GM18526 (cell line): ENCODE results near the gene ARMC5.
A peak's percentile ranks its signal among the peaks of the same experiment; 100 is the strongest.

Source experiments
- POLR2A ChIP-seq: IDR thresholded peaks from 3 replicates; pipeline ENCODE4 v1.6.1; 2011; ENCODE audit not compliant: insufficient read length; ENCODE audit errors: extremely low read depth

ARMC5 gene

GRCh38 chr16:31470615-31471014 is 11.3 kb downstream of the ARMC5 start:
- no peak for TF ChIP-seq POLR2A

DNA sequence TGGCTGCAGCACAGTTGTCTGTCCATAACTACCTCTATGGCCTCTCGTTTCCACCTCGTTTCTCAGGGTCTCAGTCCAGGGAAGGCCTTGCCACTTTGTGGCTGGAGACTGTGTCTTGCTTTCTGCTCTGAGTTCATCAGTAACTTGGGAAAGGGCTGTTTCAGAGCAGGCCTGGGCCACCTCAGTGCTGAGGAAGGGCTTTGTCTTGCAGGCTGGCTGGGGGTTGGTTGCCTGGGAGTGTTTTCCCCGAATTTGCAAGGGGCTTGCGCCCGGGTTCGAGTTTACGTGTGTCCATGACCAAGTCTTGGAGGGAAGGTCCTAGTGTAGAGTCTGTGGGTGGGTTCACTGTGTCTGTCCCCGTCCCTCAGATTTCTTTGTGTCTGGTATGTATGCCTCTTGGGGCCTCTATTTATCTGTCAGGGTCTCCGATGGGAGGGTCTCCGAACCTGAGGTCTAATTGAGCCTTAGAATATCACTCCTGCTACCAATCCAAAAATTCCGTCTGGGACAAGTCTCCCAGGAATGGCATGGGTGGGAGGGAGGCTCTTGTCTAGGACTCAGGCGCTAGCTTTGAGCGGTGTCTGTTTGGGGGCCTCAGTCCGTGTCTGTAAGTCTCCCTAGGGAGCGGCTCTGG is 12.1 kb downstream of the ARMC5 start:
- no peak for TF ChIP-seq POLR2A

GRCh38 chr16:31471875-31472708 is 12.8 kb downstream of the ARMC5 start, which contains the start of gene TGFB1I1:
TGFB1I1 (plus strand) TSS chr16:31472152; CDS start chr16:31472189, 37 bp downstream.
- no peak for TF ChIP-seq POLR2A

DNA sequence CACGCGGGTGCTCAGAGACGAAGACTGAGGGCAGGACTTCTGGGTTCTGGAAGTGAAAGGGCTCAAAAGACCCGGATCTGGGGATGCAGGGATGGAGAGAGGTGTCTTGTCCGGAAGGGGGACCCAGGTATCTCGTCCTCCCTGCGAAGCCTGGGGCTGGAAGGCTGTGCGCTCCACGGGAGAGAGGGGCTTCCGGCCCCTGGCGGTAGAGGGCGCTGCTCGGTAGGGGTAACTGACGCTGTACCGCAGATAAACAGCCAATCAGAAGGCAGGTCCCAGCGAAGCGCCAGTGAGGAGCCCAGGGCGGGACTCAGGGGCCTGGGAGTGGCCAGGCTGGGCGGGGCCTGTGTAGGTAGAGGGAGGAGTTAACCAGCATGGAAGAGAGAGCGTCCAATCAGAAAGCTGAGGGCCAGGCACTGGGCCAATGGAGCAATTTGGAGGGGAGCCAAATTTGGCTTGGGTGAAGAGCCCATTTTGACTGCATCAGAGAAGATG is 13.5 kb downstream of the ARMC5 start:
- no peak for TF ChIP-seq POLR2A

DNA sequence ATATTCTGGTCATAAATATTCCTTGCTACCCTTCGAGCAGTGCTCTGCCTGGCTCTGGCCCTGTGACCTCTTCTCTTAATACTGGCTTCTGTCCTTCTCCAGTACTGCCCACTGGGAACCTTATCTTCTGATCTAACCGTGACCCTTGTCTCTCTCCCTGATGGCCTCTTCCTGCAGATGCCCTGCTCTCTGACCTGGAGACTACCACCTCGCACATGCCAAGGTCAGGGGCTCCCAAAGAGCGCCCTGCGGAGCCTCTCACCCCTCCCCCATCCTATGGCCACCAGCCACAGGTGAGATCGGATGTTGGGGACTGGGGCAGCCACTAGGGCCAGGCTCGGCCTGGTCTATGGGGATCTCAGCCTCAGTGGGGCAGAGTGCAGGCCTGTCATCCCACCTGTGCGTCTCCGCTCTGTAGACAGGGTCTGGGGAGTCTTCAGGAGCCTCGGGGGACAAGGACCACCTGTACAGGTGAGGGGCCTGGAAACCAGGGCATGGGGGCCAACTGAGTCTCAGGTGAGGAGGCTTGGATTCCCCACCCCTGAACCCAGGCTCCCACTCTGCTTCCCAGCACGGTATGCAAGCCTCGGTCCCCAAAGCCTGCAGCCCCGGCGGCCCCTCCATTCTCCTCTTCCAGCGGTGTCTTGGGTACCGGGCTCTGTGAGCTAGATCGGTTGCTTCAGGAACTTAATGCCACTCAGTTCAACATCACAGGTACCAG is 14.1 kb downstream of the ARMC5 start:
- TF ChIP-seq POLR2A: no peak

GRCh38 chr16:31474173-31474714 is 14.9 kb downstream of the ARMC5 start:
- TF ChIP-seq POLR2A: no peak

- no peak for TF ChIP-seq POLR2A
Measured at GRCh38 chr16:31474773-31475738, 15.8 kb downstream of the ARMC5 start.

DNA sequence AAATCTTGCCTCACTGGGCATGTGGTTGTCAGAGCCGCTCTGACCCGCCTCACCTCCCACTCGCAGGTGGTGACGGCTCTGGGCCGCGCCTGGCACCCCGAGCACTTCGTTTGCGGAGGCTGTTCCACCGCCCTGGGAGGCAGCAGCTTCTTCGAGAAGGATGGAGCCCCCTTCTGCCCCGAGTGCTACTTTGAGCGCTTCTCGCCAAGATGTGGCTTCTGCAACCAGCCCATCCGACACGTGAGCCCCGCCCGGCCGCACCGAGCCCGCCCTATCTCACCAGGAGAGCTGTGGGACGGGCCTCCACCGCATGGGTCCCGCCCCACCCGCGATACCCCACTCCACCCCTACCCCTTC is 16.6 kb downstream of the ARMC5 start:
- TF ChIP-seq POLR2A: no peak

DNA sequence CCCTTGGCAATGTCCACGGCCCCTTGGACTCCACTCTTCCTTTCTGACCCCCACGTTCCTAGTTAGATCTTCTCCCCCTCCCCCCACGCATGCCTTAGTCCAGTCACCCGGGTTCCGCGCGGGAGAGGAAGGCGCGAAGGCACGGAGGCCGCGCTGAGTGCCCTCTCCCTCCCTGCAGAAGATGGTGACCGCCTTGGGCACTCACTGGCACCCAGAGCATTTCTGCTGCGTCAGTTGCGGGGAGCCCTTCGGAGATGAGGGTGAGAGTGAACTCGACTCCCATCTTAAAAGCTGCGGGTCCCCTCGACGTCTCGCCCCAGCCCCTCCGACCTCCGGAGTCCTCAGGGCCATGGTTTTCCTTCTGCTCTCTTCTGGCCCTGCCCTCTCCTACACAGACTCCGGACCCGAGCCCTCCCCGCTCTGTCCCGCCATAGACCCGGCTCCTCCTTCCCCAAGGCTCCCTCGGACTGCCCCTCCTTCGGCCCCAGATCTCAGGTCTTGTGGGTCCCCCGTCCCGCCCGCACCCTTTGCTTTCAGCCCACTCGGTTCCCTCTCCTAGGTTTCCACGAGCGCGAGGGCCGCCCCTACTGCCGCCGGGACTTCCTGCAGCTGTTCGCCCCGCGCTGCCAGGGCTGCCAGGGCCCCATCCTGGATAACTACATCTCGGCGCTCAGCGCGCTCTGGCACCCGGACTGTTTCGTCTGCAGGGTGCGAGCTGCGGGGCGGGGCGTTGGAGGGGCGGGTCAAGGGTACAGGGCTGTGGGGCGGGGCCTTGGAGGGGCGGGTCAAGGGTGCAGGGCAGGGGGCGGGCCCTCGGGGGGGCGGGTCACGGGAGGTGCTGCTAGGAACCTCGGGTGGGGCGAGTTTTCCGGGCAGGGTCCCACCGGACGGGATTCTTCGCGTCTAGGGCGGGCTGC is 17.3 kb downstream of the ARMC5 start:
- peak; percentile 55 for TF ChIP-seq POLR2A

GRCh38 chr16:31477220-31478216 is 18.2 kb downstream of the ARMC5 start:
- TF ChIP-seq POLR2A: no peak

DNA sequence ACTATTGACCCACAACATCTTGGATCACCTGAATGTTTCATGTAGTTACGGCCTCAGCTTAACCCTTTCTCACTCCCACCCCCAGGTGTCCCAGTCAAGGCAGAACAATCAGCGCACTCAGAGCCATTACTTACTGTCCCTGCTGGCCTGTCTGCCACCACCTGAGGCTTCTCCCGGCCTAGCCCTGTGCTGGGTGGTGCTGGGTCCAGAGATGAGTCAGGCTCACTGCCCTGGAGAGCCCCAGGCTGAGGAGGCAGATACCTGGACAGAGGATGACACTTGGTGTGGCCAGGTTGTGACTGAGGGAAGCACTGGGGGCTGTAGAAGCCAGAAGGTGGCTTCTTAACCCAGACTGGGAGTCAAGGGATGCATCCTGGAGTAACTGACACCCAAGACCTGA is 19.7 kb downstream of the ARMC5 start:
- no peak for TF ChIP-seq POLR2A

DNA sequence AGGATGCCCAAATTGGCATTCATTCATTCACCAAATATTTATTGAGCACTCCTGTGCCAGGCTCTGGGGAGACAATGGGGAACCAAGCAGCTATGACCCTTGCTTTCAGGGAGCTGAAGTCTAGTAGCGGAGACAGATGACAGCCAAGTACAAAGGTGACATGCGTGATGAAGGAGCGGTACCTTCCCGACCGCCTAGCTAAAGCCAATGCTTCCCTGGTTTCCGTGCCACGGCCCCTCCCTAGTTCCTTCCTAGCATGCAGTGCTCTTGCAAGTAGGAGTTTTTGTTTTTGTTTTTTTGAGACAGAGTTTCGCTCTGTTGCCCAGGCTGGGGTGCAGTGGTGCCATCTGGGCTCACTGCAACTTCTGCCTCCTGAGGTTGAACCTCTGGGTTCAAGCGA is 20.4 kb downstream of the ARMC5 start:
- TF ChIP-seq POLR2A: no peak

DNA sequence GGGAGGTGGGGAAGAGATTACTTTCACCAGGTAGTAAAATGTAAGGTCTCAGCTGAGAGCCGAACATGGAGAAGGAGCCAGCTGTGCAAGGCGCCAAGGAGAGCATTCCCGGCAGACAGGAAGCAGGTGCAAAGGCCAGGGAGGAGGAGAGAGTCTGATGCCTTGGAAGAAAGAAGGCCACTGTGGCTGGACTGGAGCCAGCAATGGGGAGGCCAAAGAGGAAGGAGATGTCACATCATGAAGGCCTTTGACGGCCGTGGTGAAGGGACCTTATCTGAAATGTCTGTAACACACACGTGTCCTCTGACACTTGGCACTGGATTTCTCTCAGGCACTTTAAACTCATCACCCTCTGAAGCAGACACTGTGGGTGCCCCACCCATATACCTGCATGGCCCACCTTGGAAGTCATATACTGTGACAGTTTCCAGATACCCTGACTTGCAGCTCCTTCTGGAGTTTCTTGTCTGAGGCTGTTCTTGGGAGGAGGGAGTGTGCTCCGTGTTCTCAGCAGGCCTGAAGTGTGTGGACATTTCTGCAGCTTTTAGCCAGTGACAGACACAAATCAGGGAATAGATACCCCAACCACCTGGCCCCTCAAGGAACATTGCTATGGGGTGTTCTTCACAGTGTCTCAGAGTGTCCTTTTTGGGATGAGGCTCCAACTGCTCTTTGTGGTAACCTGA is 21.7 kb downstream of the ARMC5 start:
- no peak for TF ChIP-seq POLR2A
